Tibial nerve (tissue), 3 donors: ENCODE data around the gene NOL11.

ENCODE experiments used
- POLR2A ChIP-seq, 2 donors: fragments of 450-650 bp; IDR thresholded peaks; one replicate each; pipeline ENCODE4 v1.6.1; 2017; ENCODE audit warnings: antibody characterized with exemption in 2 of 2, mild to moderate bottlenecking in 2 of 2, moderate library complexity in 2 of 2
- TF ChIP-seq, protein P1 (sequence below), 5 experiments: fragments of 200-600 bp in 3 of 5; fragments of 450-650 bp in 2 of 5; sonication (generic) in 3 of 5; IDR thresholded peaks; one replicate each; pipeline ENCODE4 v1.5.1; 2016 to 2019; ENCODE audit warnings: antibody characterized with exemption in 5 of 5, mild to moderate bottlenecking in 3 of 5, moderate library complexity in 2 of 5

DNA sequence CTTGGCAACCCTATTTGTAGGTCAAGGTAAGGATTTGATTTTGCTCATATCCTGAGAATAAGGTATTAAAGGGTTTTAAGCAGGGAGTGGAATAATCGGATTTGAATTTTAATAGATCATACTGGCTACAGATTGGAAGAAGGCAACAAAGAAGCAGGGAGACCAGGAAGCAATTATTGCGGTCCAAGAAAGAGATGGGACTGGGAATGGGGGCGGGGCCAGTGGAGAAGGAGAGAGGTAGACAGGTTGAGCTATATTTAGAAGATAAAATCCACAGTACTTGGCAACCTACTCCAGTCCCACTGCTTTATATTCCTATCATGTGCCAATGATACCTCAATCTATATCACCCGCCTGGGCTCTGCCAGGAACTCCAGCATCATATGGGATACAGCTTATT is 5.8 kb upstream of the NOL11 start:
- no peak for TF ChIP-seq POLR2A (IDR thresholded peaks at IDR 0.05)
- TF ChIP-seq, protein P1, sequence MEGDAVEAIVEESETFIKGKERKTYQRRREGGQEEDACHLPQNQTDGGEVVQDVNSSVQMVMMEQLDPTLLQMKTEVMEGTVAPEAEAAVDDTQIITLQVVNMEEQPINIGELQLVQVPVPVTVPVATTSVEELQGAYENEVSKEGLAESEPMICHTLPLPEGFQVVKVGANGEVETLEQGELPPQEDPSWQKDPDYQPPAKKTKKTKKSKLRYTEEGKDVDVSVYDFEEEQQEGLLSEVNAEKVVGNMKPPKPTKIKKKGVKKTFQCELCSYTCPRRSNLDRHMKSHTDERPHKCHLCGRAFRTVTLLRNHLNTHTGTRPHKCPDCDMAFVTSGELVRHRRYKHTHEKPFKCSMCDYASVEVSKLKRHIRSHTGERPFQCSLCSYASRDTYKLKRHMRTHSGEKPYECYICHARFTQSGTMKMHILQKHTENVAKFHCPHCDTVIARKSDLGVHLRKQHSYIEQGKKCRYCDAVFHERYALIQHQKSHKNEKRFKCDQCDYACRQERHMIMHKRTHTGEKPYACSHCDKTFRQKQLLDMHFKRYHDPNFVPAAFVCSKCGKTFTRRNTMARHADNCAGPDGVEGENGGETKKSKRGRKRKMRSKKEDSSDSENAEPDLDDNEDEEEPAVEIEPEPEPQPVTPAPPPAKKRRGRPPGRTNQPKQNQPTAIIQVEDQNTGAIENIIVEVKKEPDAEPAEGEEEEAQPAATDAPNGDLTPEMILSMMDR (IDR thresholded peaks at IDR 0.05): no peak
